Neural progenitor cell (in vitro differentiated cells): ENCODE data around the gene ABITRAM. TPM values are rescaled to one million over a fixed set of nuclear protein-coding genes. Genes with fewer than 3 reads are reported as not detected.
"Not testable (repeated sequence)": the region's sequence is repeated elsewhere in the genome, so short reads cannot be mapped to it uniquely, and the experiment has no call there.

Experiments
- DNase-seq: peaks from one replicate; pipeline ENCODE4 v3.0.0-alpha.2; 2016; ENCODE audit warnings: low spot score
- H2AFZ ChIP-seq: fragments of 200-600 bp; sonication (generic); replicated peaks from 2 replicates; pipeline ENCODE4 v1.6.1; 2016; ENCODE audit warnings: antibody characterized with exemption
- H3F3A ChIP-seq: fragments of 200-600 bp; sonication (generic); 2 replicates; pipeline ENCODE4 v1.6.1; 2016; ENCODE audit warnings: antibody characterized with exemption, low read depth
- H3K27ac ChIP-seq: fragments of 200-600 bp; sonication (generic); 2 replicates; pipeline ENCODE4 v1.5.1; 2016; ENCODE audit warnings: mild to moderate bottlenecking
- H3K27me3 ChIP-seq: fragments of 200-600 bp; sonication (generic); 2 replicates; pipeline ENCODE4 v1.6.1; 2016; ENCODE audit warnings: mild to moderate bottlenecking, moderate library complexity
- H3K36me3 ChIP-seq: fragments of 200-600 bp; sonication (generic); 2 replicates; pipeline ENCODE4 v1.5.1; 2016
- H3K4me1 ChIP-seq: fragments of 200-600 bp; sonication (generic); 2 replicates; pipeline ENCODE4 v1.6.1; 2016; ENCODE audit warnings: mixed run types
- H3K4me2 ChIP-seq: fragments of 200-600 bp; sonication (generic); 2 replicates; pipeline ENCODE4 v1.6.1; 2016
- H3K4me3 ChIP-seq: fragments of 200-600 bp; sonication (generic); 2 replicates; pipeline ENCODE4 v1.5.1; 2016
- H3K79me2 ChIP-seq: fragments of 200-600 bp; sonication (generic); 2 replicates; pipeline ENCODE4 v1.6.1; 2016; ENCODE audit warnings: low read depth
- H3K9ac ChIP-seq: fragments of 200-600 bp; sonication (generic); 2 replicates; pipeline ENCODE4 v1.6.1; 2016
- H3K9me3 ChIP-seq: fragments of 200-600 bp; sonication (generic); 2 replicates; pipeline ENCODE4 v1.5.1; 2016; ENCODE audit warnings: low read depth
- H4K20me1 ChIP-seq: fragments of 200-600 bp; sonication (generic); 2 replicates; pipeline ENCODE4 v1.6.1; 2016; ENCODE audit warnings: low read depth
- H3K27ac Mint-ChIP-seq: 3 replicates; pipeline ENCODE4 v1.8.0; 2021; ENCODE audit warnings: mixed read lengths
- H3K27me3 Mint-ChIP-seq: 2 replicates; pipeline ENCODE4 v1.8.0; 2022; ENCODE audit warnings: low read depth, mild to moderate bottlenecking, inconsistent platforms, moderate library complexity, mixed read lengths; ENCODE audit not compliant: insufficient read depth
- H3K36me3 Mint-ChIP-seq: 3 replicates; pipeline ENCODE4 v1.8.0; 2021; ENCODE audit warnings: mixed read lengths
- H3K4me1 Mint-ChIP-seq: 3 replicates; pipeline ENCODE4 v1.8.0; 2021; ENCODE audit warnings: mixed read lengths
- H3K4me3 Mint-ChIP-seq: 3 replicates; pipeline ENCODE4 v1.8.0; 2021; ENCODE audit warnings: mild to moderate bottlenecking, moderate library complexity, mixed read lengths
- H3K9me3 Mint-ChIP-seq: 3 replicates; pipeline ENCODE4 v1.8.0; 2020; ENCODE audit warnings: mixed read lengths
- CTCF ChIP-seq: fragments of 200-600 bp; sonication (generic); IDR thresholded peaks from 2 replicates; pipeline ENCODE4 v1.5.1; 2017; ENCODE audit warnings: antibody characterized with exemption, mild to moderate bottlenecking
- EZH2 ChIP-seq: fragments of 200-600 bp; sonication (generic); IDR thresholded peaks from 2 replicates; pipeline ENCODE4 v1.6.1; 2017; ENCODE audit warnings: antibody characterized with exemption, mild to moderate bottlenecking, moderate library complexity
- EZH2phosphoT487 ChIP-seq: fragments of 200-600 bp; sonication (generic); IDR thresholded peaks from 2 replicates; pipeline ENCODE4 v1.6.1; 2017; ENCODE audit warnings: antibody characterized with exemption
- total RNA-seq: library from RNA; depleted of rRNA; stranded (reverse); fragments of >200 nt; gene quantifications from 2 replicates; pipeline ENCODE4 v1.2.3, GENCODE V29; 2015; ENCODE audit warnings: low replicate concordance

The ABITRAM gene
- 13.1 and 20.4 TPM in 2 replicates for total RNA-seq

GRCh38 chr9:108934323-108934893 is at the start of gene ABITRAM:
Gene ABITRAM, plus strand, starts transcription at chr9:108934400. Its CDS starts 87 bp downstream, at chr9:108934487.
- DNase-seq = peak; percentile 96
- Histone ChIP-seq H4K20me1 (no peaks in the 10 kb centered on the region), H3K27ac (peak within 1 kb of the TSS; percentile 95), H3K4me3 (peak within 1 kb of the TSS; percentile 97), H3K79me2 (peaks cover 42% of the 10 kb centered on the region), H3K36me3 (no peaks in the 10 kb centered on the region), H3K4me2 (peak within 1 kb of the TSS; percentile 88), H3K4me1 (peaks cover 15% of the 10 kb centered on the region), H3K9ac (peak within 1 kb of the TSS; percentile 88), H3K27me3 (no peaks in the 10 kb centered on the region), H2AFZ (peak within 1 kb of the TSS; percentile 99), H3K9me3 (no peaks in the 10 kb centered on the region), H3F3A (peaks cover 21% of the 10 kb centered on the region)
- Mint-ChIP-seq H3K27ac (peak within 1 kb of the TSS; percentile 97), H3K4me3 (peak within 1 kb of the TSS; percentile 98), H3K9me3 (no peaks in the 10 kb centered on the region), H3K27me3 (no peaks in the 10 kb centered on the region), H3K4me1 (peaks cover 22% of the 10 kb centered on the region), H3K36me3 (peaks cover 3% of the 10 kb centered on the region)
- TF ChIP-seq EZH2 (no peak), CTCF (no peak), EZH2phosphoT487 (no peak)

- no peaks in the 10 kb centered on the region for H3K27me3 Mint-ChIP-seq
- peaks cover 20% of the 10 kb centered on the region for H3K36me3 Mint-ChIP-seq
- Histone ChIP-seq H3K4me3 (no peak overlapping the region), H4K20me1 (no peaks in the 10 kb centered on the region), H3K27ac (no peak overlapping the region), H3K4me2 (no peak overlapping the region), H3K4me1 (no peaks in the 10 kb centered on the region), H2AFZ (no peak overlapping the region), H3F3A (no peaks in the 10 kb centered on the region), H3K27me3 (no peaks in the 10 kb centered on the region), H3K36me3 (no peaks in the 10 kb centered on the region), H3K79me2 (no peaks in the 10 kb centered on the region), H3K9me3 (no peaks in the 10 kb centered on the region), H3K9ac (no peak overlapping the region)
- no peak for DNase-seq
- no peak overlapping the region for H3K27ac Mint-ChIP-seq
- no peak for TF ChIP-seq CTCF
- TF ChIP-seq EZH2phosphoT487 = no peak
- TF ChIP-seq EZH2 = no peak
- H3K4me1 Mint-ChIP-seq = no peaks in the 10 kb centered on the region
- H3K9me3 Mint-ChIP-seq = no peaks in the 10 kb centered on the region
- no peak overlapping the region for H3K4me3 Mint-ChIP-seq
These were observed 49.5 kb upstream of the ABITRAM start for GRCh38 chr9:108884701-108885100.

- H3K4me1 Mint-ChIP-seq = no peaks in the 10 kb centered on the region
- H2AFZ ChIP-seq = no peak overlapping the region
- H3K27me3 Mint-ChIP-seq = no peaks in the 10 kb centered on the region
- no peaks in the 10 kb centered on the region for H3K36me3 ChIP-seq
- H3K9ac ChIP-seq = no peak overlapping the region
- H3K79me2 ChIP-seq = no peaks in the 10 kb centered on the region
- no peak overlapping the region for H3K4me3 ChIP-seq
- H3F3A ChIP-seq = no peaks in the 10 kb centered on the region
- no peak for DNase-seq
- H3K36me3 Mint-ChIP-seq = peaks cover 27% of the 10 kb centered on the region
- no peak overlapping the region for H3K27ac ChIP-seq
- no peak overlapping the region for H3K27ac Mint-ChIP-seq
- H4K20me1 ChIP-seq = no peaks in the 10 kb centered on the region
- H3K4me3 Mint-ChIP-seq = no peak overlapping the region
- no peaks in the 10 kb centered on the region for H3K27me3 ChIP-seq
- H3K4me2 ChIP-seq = no peak overlapping the region
- H3K9me3 Mint-ChIP-seq = no peaks in the 10 kb centered on the region
- no peaks in the 10 kb centered on the region for H3K4me1 ChIP-seq
- no peaks in the 10 kb centered on the region for H3K9me3 ChIP-seq
- TF ChIP-seq CTCF (no peak), EZH2 (no peak), EZH2phosphoT487 (no peak)
These were observed 48.4 kb upstream of the ABITRAM start for GRCh38 chr9:108885643-108886348.

- H3F3A ChIP-seq, H2AFZ ChIP-seq, H3K9ac ChIP-seq, H3K27me3 ChIP-seq, H3K27me3 Mint-ChIP-seq, H4K20me1 ChIP-seq, H3K4me1 Mint-ChIP-seq, H3K4me3 ChIP-seq, H3K27ac Mint-ChIP-seq, H3K27ac ChIP-seq, H3K4me2 ChIP-seq, H3K79me2 ChIP-seq, H3K36me3 ChIP-seq, H3K4me3 Mint-ChIP-seq, H3K9me3 Mint-ChIP-seq, H3K9me3 ChIP-seq, DNase-seq, H3K4me1 ChIP-seq: not testable (repeated sequence)
- peaks cover 35% of the 10 kb centered on the region for H3K36me3 Mint-ChIP-seq
These were observed 47.5 kb upstream of the ABITRAM start for GRCh38 chr9:108886594-108887271.
